HFFc6 (cell line): ENCODE data around the gene ADGRG3. TPM values are rescaled to one million over a fixed set of nuclear protein-coding genes. Genes with fewer than 3 reads are reported as not detected.

Experiments used
- DNase-seq: peaks from one replicate; pipeline ENCODE4 v3.0.0-alpha.2; 2018
- H3K27ac Mint-ChIP-seq: 2 replicates; pipeline ENCODE4 v1.8.0; 2020; ENCODE audit warnings: mild to moderate bottlenecking, mixed read lengths
- H3K27me3 Mint-ChIP-seq: 2 replicates; pipeline ENCODE4 v1.8.0; 2021; ENCODE audit warnings: mild to moderate bottlenecking, moderate library complexity, mixed read lengths; ENCODE audit not compliant: insufficient read depth
- H3K36me3 Mint-ChIP-seq: 2 replicates; pipeline ENCODE4 v1.8.0; 2021; ENCODE audit warnings: low read depth, mixed read lengths
- H3K4me1 Mint-ChIP-seq: 2 replicates; pipeline ENCODE4 v1.8.0; 2020; ENCODE audit warnings: low read depth, mixed read lengths
- H3K4me3 Mint-ChIP-seq: 2 replicates; pipeline ENCODE4 v1.8.0; 2020; ENCODE audit warnings: mild to moderate bottlenecking, moderate library complexity, mixed read lengths
- H3K9me3 Mint-ChIP-seq: 2 replicates; pipeline ENCODE4 v1.8.0; 2020; ENCODE audit warnings: mild to moderate bottlenecking, mixed read lengths
- total RNA-seq, 6 experiments: library from RNA; stranded (reverse); fragmentation: NEBNext Ultra II Directional; extraction: Animal tissue kit (Norgen Biotek cat#: 25700); gene quantifications; 2 replicates in 1 of 6; 3 replicates in 5 of 6; pipeline ENCODE4 v1.2.3, GENCODE V29; 2021
- TF ChIP-seq, protein P1 (sequence below): fragments of 200-600 bp; sonication (generic); IDR thresholded peaks from 2 replicates; pipeline ENCODE4 v1.5.0; 2021; ENCODE audit warnings: antibody characterized with exemption, mild to moderate bottlenecking

The ADGRG3 gene
- total RNA-seq, 6 experiments from 2014 or later = not detected

DNA sequence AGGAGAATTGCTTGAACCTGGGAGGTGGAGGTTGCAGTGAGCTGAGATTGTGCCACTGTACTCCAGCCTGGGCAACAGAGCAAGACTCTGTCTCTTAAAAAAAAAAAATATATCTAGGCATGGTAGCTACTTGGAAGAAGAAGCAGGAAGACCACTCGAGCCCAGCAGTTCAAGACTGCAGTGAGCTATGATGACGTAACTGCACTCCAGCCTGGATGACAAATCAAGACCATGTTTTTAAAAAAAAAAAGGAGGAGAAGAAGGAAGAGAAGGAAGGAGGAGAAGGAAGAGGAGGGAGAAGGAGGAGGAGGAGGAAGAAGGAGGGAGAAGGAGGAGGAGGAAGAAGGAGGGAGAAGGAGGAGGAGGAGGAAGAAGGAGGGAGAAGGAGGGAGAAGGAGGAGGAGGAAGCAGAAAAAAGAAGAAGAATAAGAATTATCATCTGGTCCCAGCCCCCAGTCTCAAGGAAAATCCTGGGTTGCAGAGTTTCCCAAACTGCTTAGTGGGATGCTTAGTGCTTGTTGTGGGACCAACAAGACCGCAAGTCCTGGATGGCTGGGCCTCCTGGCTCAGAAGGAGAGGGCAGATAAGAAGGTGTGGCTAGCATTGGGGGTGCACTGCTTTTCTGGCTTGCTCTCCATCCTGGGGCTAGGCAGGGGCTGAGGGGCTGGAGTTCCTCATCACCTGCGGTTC lies 22.8 kb downstream of the ADGRG3 start:
- no peak for DNase-seq
- Mint-ChIP-seq H3K4me1 (no peaks in the 10 kb centered on the region), H3K9me3 (no peaks in the 10 kb centered on the region), H3K27me3 (peaks cover 28% of the 10 kb centered on the region), H3K4me3 (no peak overlapping the region), H3K36me3 (no peaks in the 10 kb centered on the region), H3K27ac (no peak overlapping the region)
- TF ChIP-seq, protein P1, sequence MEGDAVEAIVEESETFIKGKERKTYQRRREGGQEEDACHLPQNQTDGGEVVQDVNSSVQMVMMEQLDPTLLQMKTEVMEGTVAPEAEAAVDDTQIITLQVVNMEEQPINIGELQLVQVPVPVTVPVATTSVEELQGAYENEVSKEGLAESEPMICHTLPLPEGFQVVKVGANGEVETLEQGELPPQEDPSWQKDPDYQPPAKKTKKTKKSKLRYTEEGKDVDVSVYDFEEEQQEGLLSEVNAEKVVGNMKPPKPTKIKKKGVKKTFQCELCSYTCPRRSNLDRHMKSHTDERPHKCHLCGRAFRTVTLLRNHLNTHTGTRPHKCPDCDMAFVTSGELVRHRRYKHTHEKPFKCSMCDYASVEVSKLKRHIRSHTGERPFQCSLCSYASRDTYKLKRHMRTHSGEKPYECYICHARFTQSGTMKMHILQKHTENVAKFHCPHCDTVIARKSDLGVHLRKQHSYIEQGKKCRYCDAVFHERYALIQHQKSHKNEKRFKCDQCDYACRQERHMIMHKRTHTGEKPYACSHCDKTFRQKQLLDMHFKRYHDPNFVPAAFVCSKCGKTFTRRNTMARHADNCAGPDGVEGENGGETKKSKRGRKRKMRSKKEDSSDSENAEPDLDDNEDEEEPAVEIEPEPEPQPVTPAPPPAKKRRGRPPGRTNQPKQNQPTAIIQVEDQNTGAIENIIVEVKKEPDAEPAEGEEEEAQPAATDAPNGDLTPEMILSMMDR = no peak

GRCh38 chr16:57692636-57693035 lies 24.5 kb downstream of the ADGRG3 start:
- no peaks in the 10 kb centered on the region for H3K4me1 Mint-ChIP-seq
- no peak overlapping the region for H3K4me3 Mint-ChIP-seq
- TF ChIP-seq, protein P1 = no peak
- no peak overlapping the region for H3K27ac Mint-ChIP-seq
- no peak for DNase-seq
- H3K9me3 Mint-ChIP-seq = no peaks in the 10 kb centered on the region
- H3K36me3 Mint-ChIP-seq = no peaks in the 10 kb centered on the region
- H3K27me3 Mint-ChIP-seq = peaks cover 29% of the 10 kb centered on the region

- H3K36me3 Mint-ChIP-seq = no peaks in the 10 kb centered on the region
- DNase-seq = no peak
- H3K4me1 Mint-ChIP-seq = no peaks in the 10 kb centered on the region
- no peaks in the 10 kb centered on the region for H3K9me3 Mint-ChIP-seq
- TF ChIP-seq, protein P1 = no peak
- H3K27ac Mint-ChIP-seq = no peak overlapping the region
- H3K4me3 Mint-ChIP-seq = no peak overlapping the region
- H3K27me3 Mint-ChIP-seq = peaks cover 23% of the 10 kb centered on the region
Measured at GRCh38 chr16:57693550-57693949, 25.4 kb downstream of the ADGRG3 start.

GRCh38 chr16:57694231-57694724 lies 26.2 kb downstream of the ADGRG3 start:
- Mint-ChIP-seq H3K27ac (no peak overlapping the region), H3K36me3 (no peaks in the 10 kb centered on the region), H3K4me1 (no peaks in the 10 kb centered on the region), H3K27me3 (peaks cover 28% of the 10 kb centered on the region), H3K9me3 (no peaks in the 10 kb centered on the region), H3K4me3 (no peak overlapping the region)
- TF ChIP-seq, protein P1 = no peak
- DNase-seq = no peak

DNA sequence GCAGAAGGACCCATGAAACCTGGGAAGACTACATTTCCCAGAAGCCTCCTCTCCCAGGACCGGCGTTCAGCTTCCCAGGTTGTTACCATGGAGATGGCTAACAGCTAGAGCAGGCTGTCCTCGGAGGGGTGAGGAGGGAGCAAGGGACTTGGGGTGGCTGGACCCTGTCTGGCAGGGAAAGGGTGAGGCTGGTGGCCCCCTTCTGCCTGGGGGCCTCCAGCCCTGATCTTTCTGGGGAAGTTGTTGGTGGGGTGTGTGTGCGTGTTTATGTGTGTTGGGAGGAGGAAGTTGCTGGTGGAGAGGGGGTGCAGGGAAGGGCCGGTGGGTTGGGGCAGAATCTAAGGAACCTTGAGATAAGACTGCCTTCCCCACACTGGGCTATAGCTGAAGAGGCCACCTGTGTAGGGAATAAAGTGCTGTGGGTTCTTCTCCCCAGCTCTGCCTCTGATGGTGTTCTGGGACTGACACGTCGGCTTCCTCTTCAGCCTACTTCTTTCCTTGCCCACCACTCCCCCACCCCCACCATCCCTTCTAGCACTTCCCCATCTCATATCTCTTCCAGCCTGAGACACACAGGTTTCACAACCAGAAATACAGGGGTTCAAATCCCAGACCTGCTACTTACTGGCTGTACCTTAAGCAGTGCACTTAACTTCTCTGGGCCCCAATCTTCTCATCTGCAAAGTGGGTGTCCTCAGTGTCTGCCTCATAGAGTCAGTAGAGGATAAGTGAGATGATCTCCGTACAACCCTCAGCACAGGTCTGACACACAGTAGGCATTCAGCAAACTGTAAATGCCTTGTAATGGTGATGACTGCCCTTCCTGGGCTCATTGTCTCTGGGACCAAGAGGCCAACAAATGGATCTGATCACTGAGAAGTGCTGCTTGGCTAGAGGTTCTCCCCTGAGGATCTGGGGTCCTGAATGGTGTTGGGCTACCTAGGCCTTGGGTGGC lies 26.9 kb downstream of the ADGRG3 start, which contains the start of gene DRC7:
Gene DRC7 (plus strand): TSS at position 82 of the 955 bp plus-strand sequence. CDS start 3,144 bp downstream, outside the sequence.
- Mint-ChIP-seq H3K36me3 (no peaks in the 10 kb centered on the region), H3K4me1 (no peaks in the 10 kb centered on the region), H3K9me3 (no peaks in the 10 kb centered on the region), H3K27ac (no peak within 1 kb of the TSS), H3K27me3 (peaks cover 29% of the 10 kb centered on the region), H3K4me3 (no peak within 1 kb of the TSS; the same call in 1 of the 2 replicates)
- peak; percentile 24 for DNase-seq
- TF ChIP-seq, protein P1 = no peak
